Colon (tissue), 2 donors: ENCODE results near the gene CDK19.

Experiments used
- FAIRE-seq: peaks from 2 replicates; lab custom pipeline; 2012; peaks lifted over from hg19 to GRCh38; lab: Jason Lieb, UNC
- donor health status: control.
- donor health status: control.

The CDK19 gene

GRCh38 chr6:110658631-110659211, 156.5 kb downstream of the CDK19 start:
- FAIRE-seq: no peak

GRCh38 chr6:110656492-110656891, 158.8 kb downstream of the CDK19 start:
- peak; percentile 82 for FAIRE-seq

- FAIRE-seq: no peak
Measured at GRCh38 chr6:110655821-110656220, 159.4 kb downstream of the CDK19 start.

GRCh38 chr6:110654096-110654820, 161.0 kb downstream of the CDK19 start:
- no peak for FAIRE-seq

GRCh38 chr6:110653381-110653780, 161.9 kb downstream of the CDK19 start:
- FAIRE-seq: no peak

- no peak for FAIRE-seq
Measured at GRCh38 chr6:110652520-110652919, 162.7 kb downstream of the CDK19 start.

- no peak for FAIRE-seq
Measured at GRCh38 chr6:110650755-110651154, 164.5 kb downstream of the CDK19 start.

- no peak for FAIRE-seq
Measured at GRCh38 chr6:110649704-110650103, 165.6 kb downstream of the CDK19 start.

GRCh38 chr6:110646951-110647910, 168.0 kb downstream of the CDK19 start:
- peak; percentile 45 for FAIRE-seq

- no peak for FAIRE-seq
Measured at GRCh38 chr6:110646419-110646698, 168.9 kb downstream of the CDK19 start.

- FAIRE-seq: no peak
Measured at GRCh38 chr6:110645685-110646418, 169.4 kb downstream of the CDK19 start.

- FAIRE-seq: no peak
Measured at GRCh38 chr6:110643175-110643574, 172.1 kb downstream of the CDK19 start.

- no peak for FAIRE-seq
Measured at GRCh38 chr6:110642711-110643110, 172.6 kb downstream of the CDK19 start.

- FAIRE-seq: no peak
Measured at GRCh38 chr6:110636781-110637180, 178.5 kb downstream of the CDK19 start.

- no peak for FAIRE-seq
Measured at GRCh38 chr6:110635096-110635495, 180.2 kb downstream of the CDK19 start.

- no peak for FAIRE-seq
Measured at GRCh38 chr6:110633731-110634213, 181.5 kb downstream of the CDK19 start.

- no peak for FAIRE-seq
Measured at GRCh38 chr6:110629153-110629552, 186.1 kb downstream of the CDK19 start.

GRCh38 chr6:110628330-110628729, 186.9 kb downstream of the CDK19 start:
- FAIRE-seq: no peak

GRCh38 chr6:110626442-110626841, 188.8 kb downstream of the CDK19 start:
- no peak for FAIRE-seq

- no peak for FAIRE-seq
Measured at GRCh38 chr6:110625883-110626282, 189.4 kb downstream of the CDK19 start.

- no peak for FAIRE-seq
Measured at GRCh38 chr6:110622912-110623578, 192.2 kb downstream of the CDK19 start.

- no peak for FAIRE-seq
Measured at GRCh38 chr6:110621061-110621460, 194.2 kb downstream of the CDK19 start.
